ENCODE data around the gene ADAMTS9. TPM values are rescaled to one million over a fixed set of nuclear protein-coding genes. Genes with fewer than 3 reads are reported as not detected.

Gene ADAMTS9
- polyA plus RNA-seq, 1 donor from 2014 or later, result 0.32 TPM

Small RNA genes within 50 kb of the gene (small RNA-seq; reads per million reads assigned to genes)
- gene RNU6-739P, result 0 reads per million in 3 experiments
